ENCODE results near the gene SPRED2.
A peak's percentile ranks its signal among the peaks of the same experiment; 100 is the strongest.

The SPRED2 gene

DNA sequence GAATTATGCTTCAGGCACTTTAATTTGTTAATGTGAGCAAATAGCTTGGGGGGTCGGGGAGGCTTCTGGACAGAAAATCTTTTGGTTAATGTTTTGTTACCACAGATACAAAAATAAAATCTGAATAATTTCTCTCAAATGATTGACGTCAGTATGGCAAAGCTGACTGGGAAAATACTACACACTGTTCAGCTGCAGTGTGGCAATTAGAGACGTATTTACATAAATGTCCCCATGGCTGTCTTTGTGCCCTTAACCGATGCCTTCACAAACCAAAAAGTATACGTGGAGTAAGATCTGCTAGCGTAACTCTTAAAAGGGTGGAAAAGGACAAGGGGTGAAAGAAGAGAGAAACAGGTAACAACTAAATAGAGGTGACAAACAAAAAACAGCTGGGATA lies 121.3 kb downstream of the SPRED2 start:
- no peak for DNase-seq (ENCODE audit: low read depth in 2 of 2)

DNA sequence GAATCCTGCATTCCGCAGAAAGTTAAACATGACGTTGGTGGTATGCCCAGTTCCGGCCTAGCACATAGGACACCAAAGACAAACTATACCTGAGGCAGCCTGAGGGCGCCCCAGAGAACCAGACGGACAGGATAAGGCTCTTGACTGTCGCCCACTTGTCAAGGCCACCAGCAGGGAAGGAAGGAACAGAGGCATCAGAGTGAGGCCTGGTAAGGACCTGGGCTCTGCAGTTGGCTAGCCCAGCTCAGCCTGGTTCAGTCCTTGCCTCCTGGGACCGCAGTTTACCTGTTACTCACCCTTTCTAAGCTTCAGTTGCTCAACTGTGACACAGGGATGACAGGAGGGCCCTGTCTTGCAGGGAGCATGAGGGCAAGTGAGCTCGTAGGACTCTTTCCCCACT lies 122.7 kb downstream of the SPRED2 start:
- no peak for DNase-seq (ENCODE audit: low read depth in 2 of 2)

DNA sequence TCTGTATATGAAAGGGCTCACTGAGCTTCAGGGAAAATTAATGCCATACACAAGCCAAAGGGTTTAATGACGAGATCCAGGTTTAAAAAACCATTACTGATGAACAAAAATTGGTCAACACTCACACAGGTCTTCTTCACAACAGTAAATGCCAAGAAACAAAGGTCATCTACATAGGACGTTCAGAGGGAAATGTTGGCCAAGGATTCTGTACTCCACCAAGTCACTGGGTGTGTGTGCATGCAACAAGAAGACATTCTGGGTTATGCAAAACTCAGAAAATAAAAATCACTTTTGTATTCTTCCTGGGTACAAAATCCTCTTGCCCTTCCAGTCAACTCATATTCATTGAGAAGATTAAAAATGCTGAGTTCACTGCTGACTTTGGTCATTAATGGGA lies 126.5 kb downstream of the SPRED2 start:
- DNase-seq (ENCODE audit: low read depth in 2 of 2), result no peak

DNA sequence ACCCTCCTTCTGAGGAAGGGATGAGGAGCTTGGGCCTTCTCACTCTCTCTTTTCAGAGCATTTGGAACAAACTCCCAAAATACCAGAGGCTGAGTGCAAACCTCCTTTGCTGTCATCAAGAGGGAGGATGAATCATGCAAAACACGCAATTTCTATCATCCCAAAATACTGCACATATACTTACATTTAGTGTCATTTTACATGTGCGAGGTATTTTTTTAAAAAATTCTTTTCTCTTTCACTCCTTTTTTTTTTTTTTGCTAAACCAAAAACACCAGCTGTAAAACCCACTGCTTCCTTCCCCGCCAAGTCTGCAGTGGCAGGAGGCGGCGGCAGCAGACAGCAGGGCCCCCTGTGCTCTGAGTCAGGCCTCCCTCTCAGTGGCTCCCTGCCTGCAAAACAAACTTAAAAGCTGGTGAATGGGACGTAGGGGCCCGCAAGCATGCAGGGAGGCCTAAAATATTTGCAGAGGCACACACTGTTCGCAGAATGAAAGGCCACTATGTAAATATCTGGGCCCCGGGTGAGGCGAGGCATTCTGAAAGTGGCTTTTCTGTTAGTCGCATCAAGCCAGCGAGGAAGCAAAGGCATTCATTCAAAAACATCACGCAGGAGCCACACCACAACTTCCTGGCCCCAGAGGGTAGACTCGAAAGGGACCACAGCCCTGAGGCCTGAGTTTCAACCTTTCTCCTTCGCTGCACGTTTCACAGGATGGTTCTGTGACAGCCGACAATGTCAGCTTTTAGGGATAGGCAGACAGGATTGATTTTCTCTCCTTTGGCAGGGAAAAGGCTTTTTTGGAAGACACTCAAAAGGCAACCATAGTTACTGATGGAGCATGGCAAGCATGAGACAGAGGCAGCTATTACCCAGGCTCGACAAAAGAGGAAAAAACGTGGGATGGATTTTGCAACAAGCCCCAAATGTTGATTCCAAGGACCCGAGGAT lies 131.4 kb downstream of the SPRED2 start:
- DNase-seq (ENCODE audit: low read depth in 2 of 2), result peak; percentile 77

DNA sequence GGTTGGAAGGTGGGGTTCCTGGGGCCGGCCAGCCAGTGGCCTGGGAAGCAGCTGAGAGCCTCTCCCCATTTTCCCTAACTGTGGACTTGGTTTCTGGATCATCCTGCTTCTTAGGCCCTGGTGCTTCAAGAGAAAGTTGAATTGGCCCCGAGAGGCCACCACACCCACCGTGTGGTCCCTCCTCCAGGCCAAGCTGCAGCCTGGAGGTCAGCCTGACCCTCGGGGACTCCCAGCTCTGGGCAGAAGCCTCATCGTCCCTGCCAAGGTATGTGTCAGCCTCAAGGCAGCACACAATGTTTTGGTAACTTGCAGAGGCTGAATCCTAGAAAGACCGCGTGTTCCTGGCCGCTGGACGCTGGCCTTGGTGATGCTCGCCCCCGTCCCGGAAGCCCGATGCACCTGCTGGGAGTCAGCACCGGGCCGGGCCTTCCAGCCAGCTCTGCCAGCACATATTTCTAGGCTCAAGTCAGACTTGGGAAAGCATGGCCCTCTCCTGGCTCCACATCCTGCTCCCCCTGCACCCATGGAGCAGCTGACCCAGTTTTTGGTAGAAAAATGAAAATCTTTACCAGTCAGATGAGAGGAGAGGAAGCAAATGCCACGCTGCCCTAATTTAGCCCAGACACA lies 132.2 kb downstream of the SPRED2 start:
- no peak for DNase-seq (ENCODE audit: low read depth in 2 of 2)

DNA sequence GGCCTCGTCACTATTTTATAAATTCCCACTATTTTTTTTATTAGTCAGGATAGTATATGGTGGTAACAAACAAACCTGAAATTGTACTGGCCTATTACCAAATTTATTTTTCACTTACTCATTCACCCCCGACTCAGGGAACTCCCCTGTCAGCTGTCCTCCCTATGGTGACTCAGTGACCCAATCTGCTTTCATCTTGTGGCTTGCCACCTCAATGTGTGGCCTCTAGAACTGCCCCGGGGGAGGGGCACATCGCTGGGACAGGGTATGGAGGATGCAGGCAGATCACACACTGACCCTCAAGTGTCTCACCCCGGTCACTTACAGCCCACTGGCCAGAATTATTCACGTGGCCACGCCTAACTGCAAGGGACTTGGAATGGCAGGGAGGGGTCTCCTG lies 133.2 kb downstream of the SPRED2 start:
- peak; percentile 61 to 62 for DNase-seq (ENCODE audit: low read depth in 2 of 2)

DNA sequence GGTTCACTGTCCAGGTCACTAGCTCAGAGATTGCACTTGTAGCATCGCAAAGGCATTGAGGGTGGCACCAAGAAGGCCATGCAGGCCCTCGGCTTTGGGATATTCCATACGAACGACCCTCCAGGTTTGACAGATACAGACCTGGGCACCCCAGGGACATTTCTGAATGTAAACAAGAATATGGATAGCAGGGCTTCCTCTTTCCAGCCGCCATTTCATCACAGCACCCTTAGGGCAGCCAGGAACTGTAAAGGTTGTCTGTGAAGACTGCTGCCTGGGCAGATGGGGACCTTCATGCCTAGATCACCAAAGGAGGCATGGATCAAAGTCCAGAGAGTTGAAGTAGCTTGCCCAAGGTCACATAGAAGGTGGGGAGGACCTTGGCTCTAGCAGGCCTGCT lies 134.3 kb downstream of the SPRED2 start:
- no peak for DNase-seq (ENCODE audit: low read depth in 2 of 2)

DNA sequence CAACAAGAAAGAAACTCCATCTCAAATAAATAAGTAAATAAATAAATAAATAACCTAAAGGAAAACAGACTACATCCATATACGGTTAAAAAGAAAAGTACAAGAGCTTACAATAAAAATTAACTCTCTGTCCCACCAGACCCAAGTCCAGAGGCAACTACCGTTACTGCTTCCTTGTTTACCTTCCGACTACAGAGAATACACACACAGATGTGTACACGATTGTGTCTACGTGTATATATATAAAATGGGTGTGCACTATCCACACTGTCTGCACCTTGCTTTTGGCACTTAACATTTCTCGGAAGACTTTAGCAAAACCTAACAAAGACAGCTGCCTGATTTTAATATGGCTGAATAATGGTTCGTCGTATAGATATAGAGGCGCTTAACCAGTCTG lies 134.9 kb downstream of the SPRED2 start:
- no peak for DNase-seq (ENCODE audit: low read depth in 2 of 2)

DNA sequence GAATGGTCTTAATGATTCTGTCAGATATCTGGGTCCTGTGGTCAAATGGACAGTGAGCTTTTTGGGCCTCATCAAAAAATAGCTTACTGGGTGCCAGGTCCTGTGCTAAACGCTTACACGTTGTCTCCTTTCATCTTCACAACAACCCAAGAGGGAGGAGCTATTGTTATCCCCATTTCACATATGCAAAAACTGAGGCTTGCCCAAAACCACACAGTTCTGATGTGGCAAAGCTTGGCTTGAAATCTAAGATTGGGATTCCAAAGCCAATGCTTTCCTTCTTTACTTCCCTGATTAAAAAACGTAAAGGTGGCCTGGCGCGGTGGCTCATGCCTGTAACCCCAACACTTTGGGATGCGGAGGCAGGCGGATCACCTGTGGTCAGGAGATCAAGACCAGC lies 135.4 kb downstream of the SPRED2 start:
- DNase-seq (ENCODE audit: low read depth in 2 of 2), result no peak

DNA sequence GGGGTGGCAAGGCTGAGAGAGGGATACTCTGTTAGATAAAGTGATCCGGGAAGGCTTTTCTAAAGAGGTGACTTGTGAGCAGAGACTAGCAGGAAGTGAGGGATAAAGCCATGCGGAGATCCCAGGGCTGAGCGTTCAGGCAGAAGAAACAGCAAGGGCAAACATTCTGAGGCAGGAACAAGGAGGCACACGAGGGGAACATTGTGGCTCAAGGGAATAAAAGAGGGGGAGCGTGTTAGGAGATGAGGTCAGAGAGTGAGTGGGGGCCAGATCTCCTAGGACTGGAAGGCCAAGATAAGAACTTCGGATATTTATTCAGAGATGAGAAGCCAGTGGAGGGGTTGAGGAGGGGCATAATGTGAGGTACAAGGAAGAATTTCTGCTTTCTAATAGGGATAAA lies 137.7 kb downstream of the SPRED2 start:
- no peak for DNase-seq (ENCODE audit: low read depth in 2 of 2)

DNA sequence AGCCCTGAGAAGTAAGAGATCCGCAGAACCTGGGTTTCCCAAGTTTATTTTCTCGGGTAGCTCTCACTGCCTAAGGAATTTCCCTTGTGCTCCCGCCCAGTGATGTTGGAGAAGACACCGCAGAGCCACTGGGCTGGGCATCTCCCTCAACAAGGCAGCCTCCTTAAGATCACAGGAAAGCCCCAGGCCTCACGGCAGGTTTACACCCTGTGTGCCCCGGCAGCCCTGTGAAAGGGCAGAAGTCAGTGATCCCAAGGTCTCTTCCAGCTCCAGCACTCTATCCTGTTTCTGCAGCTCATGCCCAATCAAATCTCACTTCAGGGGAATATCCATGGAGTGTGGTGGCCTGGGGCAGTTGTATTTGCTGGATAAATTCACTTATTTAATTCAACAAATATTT lies 138.3 kb downstream of the SPRED2 start:
- DNase-seq (ENCODE audit: low read depth in 2 of 2), result no peak

DNA sequence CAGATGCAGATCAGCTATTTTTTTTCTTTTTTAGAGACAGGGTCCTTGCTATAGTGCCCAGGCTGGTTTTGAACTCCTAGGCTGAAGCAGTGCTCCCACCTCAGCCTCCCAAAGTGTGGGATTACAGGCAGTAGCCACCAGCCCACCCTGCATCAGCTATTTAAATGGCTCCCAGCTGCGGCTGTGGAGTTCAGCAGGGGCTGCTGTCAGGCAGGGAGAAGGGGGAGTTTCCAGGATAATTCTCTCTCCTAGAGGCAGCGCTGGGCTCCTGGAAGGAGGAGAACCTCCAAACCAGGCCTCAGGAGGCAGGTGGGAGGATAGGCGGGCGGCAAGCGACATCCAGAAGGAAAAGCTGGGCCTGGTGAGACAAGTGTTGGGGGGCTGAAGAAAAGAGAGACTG lies 139.0 kb downstream of the SPRED2 start:
- DNase-seq (ENCODE audit: low read depth in 2 of 2), result no peak

DNA sequence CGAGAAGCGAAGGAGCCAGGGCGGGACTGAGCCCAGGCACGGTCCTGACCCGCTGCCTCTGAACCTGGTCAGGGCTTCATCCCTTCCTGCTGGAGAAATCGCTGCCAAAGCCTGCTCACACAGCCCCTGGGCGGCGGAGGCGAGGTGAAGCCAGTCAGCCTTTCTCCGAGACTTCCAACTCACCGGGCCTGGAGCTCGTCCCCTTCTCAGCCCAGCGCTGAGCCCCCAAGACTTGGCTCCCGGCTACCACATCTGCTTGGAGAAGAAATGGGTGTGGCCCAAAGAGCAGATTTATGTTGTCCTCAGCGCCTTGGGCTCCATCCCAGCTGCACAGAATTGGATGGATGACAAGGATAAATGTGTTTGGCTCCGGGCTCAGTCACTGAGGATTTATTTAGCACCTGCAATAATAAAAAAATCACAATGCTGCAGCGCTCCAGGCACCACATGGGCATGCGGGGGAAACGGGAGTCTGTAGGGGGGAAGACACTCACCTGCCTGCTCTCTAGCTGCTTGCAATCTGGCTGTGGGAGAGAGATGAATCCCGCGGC lies 139.9 kb downstream of the SPRED2 start:
- no peak for DNase-seq (ENCODE audit: low read depth in 2 of 2)

DNA sequence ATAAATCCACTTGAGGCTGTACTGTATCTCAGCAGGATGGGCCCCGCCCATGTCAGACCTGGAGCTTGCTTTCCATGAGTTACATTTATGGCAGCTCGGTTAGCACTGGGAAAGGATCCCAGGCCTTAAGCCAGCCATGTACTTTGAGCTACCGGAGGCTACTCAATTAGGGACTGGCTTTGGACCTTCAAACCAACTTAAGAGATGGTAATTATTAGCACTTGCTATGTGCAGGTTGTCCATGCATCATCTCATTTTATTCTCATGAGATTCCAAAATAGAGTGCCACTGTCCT lies 140.3 kb downstream of the SPRED2 start:
- DNase-seq (ENCODE audit: low read depth in 2 of 2), result no peak

DNA sequence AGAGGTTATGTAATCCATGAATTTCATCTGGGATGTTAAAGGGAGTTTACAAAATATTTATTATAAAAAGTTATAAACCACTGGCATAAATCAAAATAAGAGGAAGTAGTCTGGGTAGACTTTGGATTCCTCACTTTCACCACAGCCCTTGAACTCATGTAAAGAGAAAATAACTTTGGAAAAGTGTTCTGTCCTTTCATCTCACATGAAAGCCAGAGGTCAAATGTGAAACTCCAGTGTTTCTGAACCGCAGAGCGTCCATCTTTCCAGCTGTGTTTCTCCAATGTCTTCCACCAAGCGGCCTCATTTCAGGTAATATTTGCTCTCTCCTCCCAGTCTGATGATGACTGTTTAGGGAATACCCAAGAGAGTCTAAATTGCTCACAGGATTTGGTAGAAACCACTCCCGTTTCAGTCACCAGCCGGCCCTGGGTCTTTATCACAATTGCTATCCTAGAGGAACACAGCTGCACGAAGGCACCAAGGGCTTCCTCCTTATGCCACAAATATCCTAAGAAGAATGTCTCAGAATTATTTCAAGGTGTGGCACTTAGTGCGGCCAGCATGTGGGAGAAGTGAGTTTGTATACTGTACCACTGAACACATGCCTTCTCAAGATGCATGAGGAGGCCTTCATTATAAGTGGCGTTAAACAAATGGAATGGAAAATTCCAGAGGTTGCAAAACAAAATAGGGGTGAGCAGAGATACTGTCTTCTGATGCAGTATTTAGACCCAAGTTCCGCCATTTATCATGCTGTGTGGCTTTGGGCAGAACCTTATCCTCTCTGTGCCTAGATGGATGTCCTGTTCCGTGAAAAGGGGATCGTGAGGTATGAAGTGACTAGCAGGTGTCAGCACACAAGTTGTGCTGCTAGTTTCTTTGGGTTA lies 140.9 kb downstream of the SPRED2 start:
- no peak for DNase-seq (ENCODE audit: low read depth in 2 of 2)

DNA sequence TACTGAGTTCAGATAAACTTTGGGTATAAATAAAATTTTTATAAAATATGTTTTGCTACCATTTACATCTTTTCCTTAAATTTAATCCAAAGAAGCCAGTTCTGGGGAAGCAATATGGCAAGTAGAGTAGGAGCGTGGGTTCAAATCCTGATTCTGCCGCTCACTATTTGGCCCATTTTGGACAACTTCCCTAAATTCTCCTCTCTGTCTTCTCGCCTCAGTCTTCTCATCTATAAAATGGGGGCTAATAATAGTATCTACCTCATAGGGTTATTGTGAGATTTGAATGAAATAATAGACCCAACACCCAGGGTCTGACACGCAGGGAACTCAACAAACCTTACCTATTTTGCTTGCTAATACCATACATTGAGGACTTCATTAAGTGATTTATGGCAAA lies 145.0 kb downstream of the SPRED2 start:
- DNase-seq (ENCODE audit: low read depth in 2 of 2), result no peak

DNA sequence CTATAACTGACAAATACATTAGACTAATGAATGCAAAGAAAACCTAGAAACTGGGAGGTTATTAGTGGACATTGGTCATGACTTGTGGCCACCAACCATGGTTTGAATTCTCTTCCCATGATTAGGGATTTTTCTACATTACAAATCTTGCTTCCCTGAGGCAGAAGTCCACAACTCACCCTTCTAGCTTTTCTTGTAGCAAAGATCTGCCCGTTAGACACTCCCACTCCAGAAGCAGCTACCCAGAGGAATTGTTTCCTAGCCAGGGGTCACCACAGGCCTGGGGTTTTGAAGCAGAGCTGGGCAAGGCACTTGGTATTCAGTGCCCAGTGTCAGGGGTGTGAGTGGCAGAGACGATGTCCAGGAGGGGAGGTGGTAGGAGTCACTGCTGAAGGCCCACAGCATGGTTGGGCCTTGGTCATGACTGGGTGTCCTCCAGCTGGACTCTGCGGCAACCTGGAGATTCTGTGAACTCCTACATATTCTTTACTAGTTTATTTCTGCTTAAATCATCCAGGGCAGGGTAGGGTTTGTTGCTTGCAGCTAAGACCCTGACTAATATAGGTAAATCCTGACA lies 149.8 kb downstream of the SPRED2 start:
- no peak for DNase-seq (ENCODE audit: low read depth in 2 of 2)

DNA sequence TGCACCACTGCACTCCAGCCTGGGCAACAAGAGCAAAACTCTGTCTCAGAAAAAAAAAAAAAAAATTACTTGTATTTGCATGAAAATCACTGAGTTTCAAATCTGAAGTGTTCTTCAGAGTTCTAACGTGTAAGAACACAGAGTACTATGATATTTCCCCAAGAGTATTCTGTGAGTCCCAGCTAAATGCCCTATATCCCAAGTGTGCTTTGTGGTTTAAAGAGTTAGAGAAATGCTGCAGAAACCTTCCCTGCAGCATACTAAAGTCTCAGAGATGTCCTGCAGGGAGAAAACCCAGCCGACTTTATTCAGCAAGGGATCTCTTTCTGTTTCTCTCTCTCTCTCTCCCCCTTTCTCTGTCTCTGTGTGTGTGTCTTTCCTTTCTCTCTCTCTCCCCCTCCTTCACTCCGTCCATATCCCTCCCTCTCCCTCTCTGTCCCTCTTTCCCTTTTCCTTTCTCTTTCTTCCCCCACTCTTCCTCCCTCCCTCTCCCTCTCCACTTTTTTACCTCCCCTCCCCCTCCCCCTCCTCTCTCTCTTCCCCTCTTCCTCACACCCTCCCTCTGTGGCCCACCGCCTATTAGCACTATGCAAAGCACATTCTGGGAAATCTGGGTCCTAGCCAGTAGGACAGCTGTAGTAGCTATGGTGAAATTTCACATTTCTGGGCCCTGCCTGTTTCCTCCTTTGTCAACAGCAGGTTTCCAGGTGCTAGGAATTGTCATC lies 150.6 kb downstream of the SPRED2 start:
- DNase-seq (ENCODE audit: low read depth in 2 of 2), result no peak

DNA sequence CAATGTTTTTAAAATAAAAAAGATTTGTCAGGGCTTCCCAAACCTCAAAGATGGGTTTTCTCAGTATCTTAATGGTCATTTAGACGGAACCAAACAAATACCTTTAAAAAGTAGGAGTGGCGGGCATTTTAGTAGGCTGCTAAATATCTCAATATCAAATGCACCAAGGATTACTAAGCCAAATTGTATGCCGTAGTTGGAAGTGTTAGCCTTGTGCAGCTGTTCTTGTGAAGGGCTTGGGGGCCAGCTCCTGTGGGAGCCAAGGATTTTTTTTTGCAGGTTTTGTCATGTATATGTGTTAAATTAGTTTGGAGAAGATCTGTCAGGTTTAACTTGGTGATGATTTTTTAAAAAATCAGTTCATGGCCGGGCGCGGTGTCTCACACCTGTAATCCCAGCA lies 152.6 kb downstream of the SPRED2 start:
- DNase-seq (ENCODE audit: low read depth in 2 of 2), result no peak

DNA sequence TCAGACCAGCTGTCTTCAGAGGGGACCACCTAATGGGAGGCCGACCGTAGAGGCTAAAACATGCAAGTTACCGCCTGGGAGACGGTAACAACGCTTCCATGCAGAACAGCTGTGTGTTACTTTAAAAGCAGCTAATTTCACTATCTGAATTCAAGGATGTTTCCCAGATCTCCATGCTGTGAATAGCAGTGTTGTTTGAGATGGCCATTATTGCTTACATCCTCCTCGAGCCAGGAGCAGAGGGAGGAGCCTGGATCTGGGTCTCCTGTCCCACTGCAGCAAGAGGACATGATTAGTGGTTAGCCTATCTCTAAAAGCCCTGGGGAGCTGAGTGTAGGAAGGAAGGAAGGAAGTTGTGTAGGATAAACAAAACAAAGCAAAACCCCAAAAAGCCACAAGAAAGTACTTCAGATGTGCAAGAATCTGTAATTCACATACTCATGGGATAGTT lies 153.8 kb downstream of the SPRED2 start:
- no peak for DNase-seq (ENCODE audit: low read depth in 2 of 2)
